Endothelial cell of umbilical vein (primary cell): ENCODE data around the gene ERO1A. TPM values are rescaled to one million over a fixed set of nuclear protein-coding genes. Genes with fewer than 3 reads are reported as not detected.
"Not testable (repeated sequence)": the region's sequence is repeated elsewhere in the genome, so short reads cannot be mapped to it uniquely, and the experiment has no call there.

Experiments used
- BruUV-seq: library from RNA; stranded (reverse); fragments of 400-500 nt; replicated peaks from 2 replicates; lab custom pipeline; 2021; lab: Mats Ljungman, UMichigan
- CTCF ChIA-PET: fragments of 300-600, 350-600 bp; sonication (Branson Sonifier 250); formaldehyde crosslinking; loops from one replicate; lab custom pipeline; 2021; ENCODE audit warnings: antibody characterized with exemption, inconsistent platforms; lab: Charles Lee
- POLR2A ChIA-PET: fragments of 300-600, 350-600 bp; sonication (Branson Sonifier 250); formaldehyde crosslinking; loops from one replicate; lab custom pipeline; 2021; ENCODE audit warnings: antibody characterized with exemption, inconsistent platforms; lab: Charles Lee
- DNase-seq: peaks from one replicate; pipeline ENCODE4 v3.0.0-alpha.2; 2011; ENCODE audit warnings: low read depth, low spot score
- FAIRE-seq: peaks from 2 replicates; lab custom pipeline; 2011; peaks lifted over from hg19 to GRCh38; lab: Jason Lieb, UNC
- H2AFZ ChIP-seq: 2 replicates; pipeline ENCODE4 v1.6.0; 2012; ENCODE audit warnings: low read depth, low read length, control low read depth, inconsistent platforms
- H3K27ac ChIP-seq: 2 replicates; pipeline ENCODE4 v1.5.1; 2011; ENCODE audit warnings: low read depth, mild to moderate bottlenecking, control low read depth, low read length, moderate library complexity; ENCODE audit not compliant: insufficient read depth
- H3K27me3 ChIP-seq, 2 experiments: 2 replicates each; pipeline versions ENCODE4 v1.6.0 to v1.6.1; 2011; ENCODE audit warnings: low read length in 2 of 2, mixed read lengths in 1 of 2; ENCODE audit not compliant: control insufficient read depth in 2 of 2, insufficient read depth in 2 of 2
- H3K36me3 ChIP-seq, 2 experiments: 2 replicates in 1 of 2; 3 replicates in 1 of 2; pipeline ENCODE4 v1.5.1; 2011; ENCODE audit warnings: low read length in 2 of 2, mild to moderate bottlenecking in 1 of 2, moderate library complexity in 1 of 2; ENCODE audit not compliant: control insufficient read depth in 2 of 2, insufficient read depth in 2 of 2; ENCODE audit errors: extremely low read depth in 1 of 2
- H3K4me1 ChIP-seq: 3 replicates; pipeline ENCODE4 v1.5.1; 2011; ENCODE audit warnings: mild to moderate bottlenecking, low read length; ENCODE audit not compliant: control insufficient read depth, insufficient read depth; ENCODE audit errors: extremely low read depth
- H3K4me2 ChIP-seq: 2 replicates; pipeline ENCODE4 v1.6.1; 2011; ENCODE audit warnings: low read length, control low read depth, mixed read lengths; ENCODE audit not compliant: insufficient read depth
- H3K4me3 ChIP-seq, 3 experiments: fragments of 200-600 bp in 1 of 3; sonication (generic), shearing (Covaris generic) in 1 of 3; replicated peaks in 1 of 3; 2 replicates each; pipeline ENCODE4 v1.5.1; 2011 to 2016; ENCODE audit warnings: control low read depth in 3 of 3, low read length in 3 of 3, mild to moderate bottlenecking in 2 of 3, inconsistent platforms in 1 of 3, low read depth in 1 of 3, moderate library complexity in 1 of 3; ENCODE audit not compliant: insufficient read depth in 1 of 3
- H3K79me2 ChIP-seq: 2 replicates; pipeline ENCODE4 v1.6.0; 2012; ENCODE audit warnings: low read length, inconsistent platforms; ENCODE audit not compliant: control insufficient read depth, insufficient read depth
- H3K9ac ChIP-seq: replicated peaks from 2 replicates; pipeline ENCODE3; 2011; ENCODE audit warnings: low read length, control low read depth; ENCODE audit not compliant: insufficient read depth; ENCODE audit errors: extremely low read depth
- H3K9me1 ChIP-seq: replicated peaks from 3 replicates; pipeline ENCODE4 v1.6.0; 2011; ENCODE audit warnings: mild to moderate bottlenecking, low read length; ENCODE audit not compliant: control insufficient read depth, insufficient read depth; ENCODE audit errors: extremely low read depth
- H3K9me3 ChIP-seq: replicated peaks from 2 replicates; pipeline ENCODE4 v1.5.1; 2012; ENCODE audit warnings: low read length, inconsistent platforms; ENCODE audit not compliant: control insufficient read depth, insufficient read depth
- H4K20me1 ChIP-seq: replicated peaks from 2 replicates; pipeline ENCODE3; 2011; ENCODE audit warnings: mild to moderate bottlenecking, low read length; ENCODE audit not compliant: control insufficient read depth, insufficient read depth; ENCODE audit errors: extremely low read depth
- dilution Hi-C: fragments of 300-500 bp; cut with MboI; formaldehyde crosslinking; loops from one replicate; pipeline ENCODE4 v1.15.0; 2019; ENCODE audit warnings: low sequenced_read_pairs; ENCODE audit not compliant: extremely low pct_ligation_motif_present
- intact Hi-C: fragments of 100-400 bp; cut with micrococcal nuclease; formaldehyde crosslinking; loops from one replicate; pipeline ENCODE4 v1.10.0; 2022
- polyA plus RNA-seq, 4 experiments: library from polyadenylated mRNA; depleted of rRNA in 3 of 4; stranded (reverse) in 3 of 4; unstranded in 1 of 4; fragments of >200 nt; gene quantifications; 2 replicates each; pipeline versions ENCODE4 v1.2.1 to v1.2.3, GENCODE V29; 2011 to 2012; ENCODE audit warnings: missing spikeins in 1 of 4
- total RNA-seq: library from RNA; stranded (reverse); gene quantifications from 2 replicates; pipeline ENCODE4 v1.2.3, GENCODE V29; 2021

Gene ERO1A
- total and polyA plus RNA-seq, 2 donors (not counting 3 experiments of a cell fraction or from before 2014, with no cell fraction given): 20.7 to 71.4 TPM

DNA sequence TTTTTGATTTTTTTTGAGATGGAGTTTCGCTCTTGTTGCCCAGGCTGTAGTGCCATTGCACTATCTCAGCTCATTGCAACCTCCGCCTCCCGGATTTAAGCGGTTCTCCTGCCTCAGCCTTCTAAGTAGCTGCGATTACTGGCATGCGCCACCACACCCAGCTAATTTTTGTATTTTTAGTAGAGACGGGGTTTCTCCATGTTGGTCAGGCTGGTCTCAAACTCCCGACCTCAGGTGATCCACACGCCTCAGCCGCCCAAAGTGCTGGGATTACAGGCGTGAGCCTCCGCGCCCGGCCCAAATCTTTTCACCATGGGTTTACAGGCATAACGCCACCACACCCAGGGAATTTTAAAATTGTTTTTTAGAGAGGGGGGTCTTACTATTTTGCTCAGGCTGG is 33.7 kb upstream of the ERO1A start:
- ChIA-PET POLR2A (interaction anchor here (0.5 to 1.2 kb wide), 3 partner anchors 15 to 62 kb away, joined by 3 to 8 read pairs (median 3); partner anchors contain the start of gene GNPNAT1), CTCF (interaction anchor here (0.9 kb wide), 1 partner anchor 232 kb away, joined by 5 read pairs; no protein-coding TSS in a partner anchor)
- FAIRE-seq, H3K4me3 ChIP-seq, dilution Hi-C loops, H3K9me1 ChIP-seq, H3K9ac ChIP-seq, H3K27me3 ChIP-seq, H3K9me3 ChIP-seq, H3K27ac ChIP-seq, H3K4me1 ChIP-seq, DNase-seq, H2AFZ ChIP-seq, BruUV-seq, H4K20me1 ChIP-seq, H3K4me2 ChIP-seq: not testable (repeated sequence)
- peaks cover 4 to 16% of the 10 kb centered on the region in 2 experiments for H3K36me3 ChIP-seq
- intact Hi-C loops: loop anchor here (1.0 kb wide), 1 partner anchor 62 kb away; the partner anchor contains the start of gene GNPNAT1
- H3K79me2 ChIP-seq: peaks cover 19% of the 10 kb centered on the region

DNA sequence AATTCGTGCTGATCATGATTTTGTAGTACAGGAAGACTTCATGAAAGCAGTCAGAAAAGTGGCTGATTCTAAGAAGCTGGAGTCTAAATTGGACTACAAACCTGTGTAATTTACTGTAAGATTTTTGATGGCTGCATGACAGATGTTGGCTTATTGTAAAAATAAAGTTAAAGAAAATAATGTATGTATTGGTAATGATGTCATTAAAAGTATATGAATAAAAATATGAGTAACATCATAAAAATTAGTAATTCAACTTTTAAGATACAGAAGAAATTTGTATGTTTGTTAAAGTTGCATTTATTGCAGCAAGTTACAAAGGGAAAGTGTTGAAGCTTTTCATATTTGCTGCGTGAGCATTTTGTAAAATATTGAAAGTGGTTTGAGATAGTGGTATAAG is 32.2 kb upstream of the ERO1A start:
- H3K4me3 ChIP-seq, FAIRE-seq, DNase-seq, H3K9me1 ChIP-seq, H4K20me1 ChIP-seq, BruUV-seq, intact Hi-C loops, dilution Hi-C loops, H2AFZ ChIP-seq, H3K4me2 ChIP-seq, H3K4me1 ChIP-seq, H3K27me3 ChIP-seq, H3K9me3 ChIP-seq, H3K27ac ChIP-seq, H3K9ac ChIP-seq: not testable (repeated sequence)
- ChIA-PET POLR2A (interaction anchor here (0.9 kb wide), 1 partner anchor 11 kb away, joined by 5 read pairs; no protein-coding TSS in a partner anchor), CTCF (interaction anchor here (1.6 kb wide), 1 partner anchor 11 kb away, joined by 3 read pairs; no protein-coding TSS in a partner anchor)
- peaks cover 18% of the 10 kb centered on the region for H3K79me2 ChIP-seq
- peaks cover 10 to 26% of the 10 kb centered on the region in 2 experiments for H3K36me3 ChIP-seq
